ENCODE data around the gene CSRNP3.

Gene CSRNP3, protein sequence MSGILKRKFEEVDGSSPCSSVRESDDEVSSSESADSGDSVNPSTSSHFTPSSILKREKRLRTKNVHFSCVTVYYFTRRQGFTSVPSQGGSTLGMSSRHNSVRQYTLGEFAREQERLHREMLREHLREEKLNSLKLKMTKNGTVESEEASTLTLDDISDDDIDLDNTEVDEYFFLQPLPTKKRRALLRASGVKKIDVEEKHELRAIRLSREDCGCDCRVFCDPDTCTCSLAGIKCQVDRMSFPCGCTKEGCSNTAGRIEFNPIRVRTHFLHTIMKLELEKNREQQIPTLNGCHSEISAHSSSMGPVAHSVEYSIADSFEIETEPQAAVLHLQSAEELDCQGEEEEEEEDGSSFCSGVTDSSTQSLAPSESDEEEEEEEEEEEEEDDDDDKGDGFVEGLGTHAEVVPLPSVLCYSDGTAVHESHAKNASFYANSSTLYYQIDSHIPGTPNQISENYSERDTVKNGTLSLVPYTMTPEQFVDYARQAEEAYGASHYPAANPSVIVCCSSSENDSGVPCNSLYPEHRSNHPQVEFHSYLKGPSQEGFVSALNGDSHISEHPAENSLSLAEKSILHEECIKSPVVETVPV

GRCh38 chr2:165469417-165469816, at the start of gene CSRNP3:
TSS of gene CSRNP3 (plus strand) at chr2:165469698. CDS start at chr2:165595066, 125,368 bp downstream.
- DNase-seq (ENCODE audit: low read depth), result no peak

GRCh38 chr2:165420231-165420630, 49.3 kb upstream of the CSRNP3 start:
- no peak for DNase-seq (ENCODE audit: low read depth)

- DNase-seq (ENCODE audit: low read depth), result no peak
Observed at GRCh38 chr2:165423081-165423480, 46.4 kb upstream of the CSRNP3 start.

DNA sequence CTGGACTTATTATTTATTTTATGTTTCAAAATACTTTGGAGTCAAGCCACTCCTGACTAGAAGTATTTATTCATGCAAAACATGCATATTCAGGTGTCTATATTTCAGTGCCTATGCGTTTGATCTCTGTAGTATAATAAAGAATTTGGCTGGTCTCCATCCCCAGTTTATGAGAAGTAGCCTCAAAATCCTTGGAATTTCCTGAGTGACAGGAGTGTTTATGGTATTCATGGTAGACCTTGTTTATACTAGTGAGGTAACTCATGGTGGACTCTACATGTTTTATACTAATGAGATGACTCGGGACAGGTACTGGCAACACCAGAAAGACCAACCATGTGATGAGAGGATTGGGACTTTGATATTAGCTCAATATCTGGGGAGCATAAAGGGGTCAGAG, 43.9 kb upstream of the CSRNP3 start:
- no peak for DNase-seq (ENCODE audit: low read depth)

DNA sequence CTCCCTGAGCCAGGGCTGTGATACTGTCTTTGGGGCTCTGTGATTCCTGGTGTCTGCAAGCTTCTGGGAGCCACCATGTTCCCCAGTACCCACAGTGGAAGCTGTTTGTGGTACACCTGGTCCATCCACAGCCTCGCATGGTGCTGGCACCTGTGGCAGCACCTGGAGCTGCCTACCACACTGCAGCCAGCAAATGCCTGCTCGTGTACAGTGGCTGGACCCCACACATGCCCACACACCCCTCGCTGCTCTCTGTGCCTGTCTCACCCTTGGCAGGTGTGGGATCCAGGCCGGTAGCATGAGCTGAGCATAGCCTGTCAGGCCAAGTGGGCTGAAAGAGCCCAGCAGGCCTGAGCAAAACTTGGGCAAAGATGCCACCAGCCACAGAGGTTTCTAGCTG, 41.8 kb upstream of the CSRNP3 start:
- no peak for DNase-seq (ENCODE audit: low read depth)

DNA sequence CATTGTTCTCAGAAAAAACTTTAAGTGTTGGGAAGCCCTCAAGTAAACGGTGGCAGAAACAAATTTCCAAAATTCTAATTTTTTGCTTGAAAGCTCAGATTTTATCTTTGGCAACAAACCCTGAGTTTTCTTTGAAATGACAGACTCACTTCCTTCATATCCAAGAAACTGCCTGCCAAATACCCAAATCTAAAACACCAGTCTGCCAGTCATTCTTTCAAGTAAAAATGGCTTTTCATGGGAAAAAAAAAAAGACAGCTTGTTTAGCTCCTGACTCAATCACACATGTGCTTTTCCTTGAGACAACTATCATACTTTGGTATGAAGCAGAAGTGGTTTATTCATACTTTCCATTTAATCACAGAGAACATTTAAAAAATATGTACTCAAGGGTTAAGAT, 40.6 kb upstream of the CSRNP3 start:
- no peak for DNase-seq (ENCODE audit: low read depth)

- DNase-seq (ENCODE audit: low read depth), result no peak
Observed at GRCh38 chr2:165431014-165431413, 38.5 kb upstream of the CSRNP3 start.

DNA sequence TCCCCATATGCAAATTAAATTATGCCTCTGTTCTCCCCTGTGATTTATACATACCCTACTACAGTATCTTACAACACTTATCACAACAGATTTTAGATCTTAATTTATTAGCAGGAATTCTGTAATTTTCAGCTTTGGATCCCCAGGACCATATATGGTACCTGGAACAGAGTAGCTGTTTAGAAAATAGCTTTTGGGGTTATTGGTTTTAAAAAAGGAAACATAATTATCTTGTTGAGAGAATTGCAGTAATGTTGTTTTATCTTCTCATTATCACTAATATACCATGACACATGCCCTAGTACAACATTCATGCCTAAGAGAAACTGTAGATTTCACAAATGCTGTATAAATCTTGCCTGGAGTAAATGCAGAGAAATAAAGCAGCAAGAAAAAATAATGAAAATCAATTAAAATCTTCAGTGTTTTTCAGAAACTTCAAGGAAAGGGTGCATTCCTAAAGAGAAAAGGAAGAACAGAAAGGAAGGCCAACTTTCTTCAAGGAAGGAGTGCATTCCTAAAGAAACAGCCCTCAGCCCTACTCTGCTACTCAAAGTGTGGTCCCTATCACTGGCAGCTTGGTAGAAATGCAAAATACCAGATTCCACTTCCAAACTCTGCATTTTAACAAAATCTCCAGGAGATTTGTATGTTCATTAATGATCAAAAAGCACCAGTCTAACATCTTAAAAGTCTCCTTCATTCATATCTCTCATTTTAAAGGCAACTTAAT, 37.1 kb upstream of the CSRNP3 start:
- DNase-seq (ENCODE audit: low read depth), result no peak

GRCh38 chr2:165434865-165435496, 34.5 kb upstream of the CSRNP3 start:
- no peak for DNase-seq (ENCODE audit: low read depth)

DNA sequence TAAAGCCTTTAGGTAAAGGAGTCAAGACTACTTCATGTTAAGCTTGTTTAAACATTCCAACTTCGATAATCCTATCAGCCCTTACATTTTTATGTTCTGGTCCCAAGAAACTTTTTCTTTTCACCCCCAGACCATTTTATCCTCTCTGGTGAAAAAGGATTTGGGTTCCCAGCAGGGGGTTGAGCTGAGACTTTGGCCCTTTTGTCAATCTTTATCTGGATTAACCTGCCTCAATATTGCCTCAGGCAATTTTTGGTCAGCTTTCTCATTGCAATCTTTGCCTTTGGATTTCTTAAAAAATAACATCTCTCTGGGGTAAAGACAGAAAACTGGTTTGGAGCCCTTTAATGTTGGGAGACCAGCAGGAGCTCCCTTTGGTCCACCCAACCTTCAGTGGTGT, 33.9 kb upstream of the CSRNP3 start:
- no peak for DNase-seq (ENCODE audit: low read depth)

GRCh38 chr2:165436559-165436958, 32.9 kb upstream of the CSRNP3 start:
- no peak for DNase-seq (ENCODE audit: low read depth)

GRCh38 chr2:165440367-165440766, 29.1 kb upstream of the CSRNP3 start:
- DNase-seq (ENCODE audit: low read depth), result no peak

- no peak for DNase-seq (ENCODE audit: low read depth)
Observed at GRCh38 chr2:165443511-165443910, 26.0 kb upstream of the CSRNP3 start.

- DNase-seq (ENCODE audit: low read depth), result no peak
Observed at GRCh38 chr2:165448406-165448805, 21.1 kb upstream of the CSRNP3 start.

DNA sequence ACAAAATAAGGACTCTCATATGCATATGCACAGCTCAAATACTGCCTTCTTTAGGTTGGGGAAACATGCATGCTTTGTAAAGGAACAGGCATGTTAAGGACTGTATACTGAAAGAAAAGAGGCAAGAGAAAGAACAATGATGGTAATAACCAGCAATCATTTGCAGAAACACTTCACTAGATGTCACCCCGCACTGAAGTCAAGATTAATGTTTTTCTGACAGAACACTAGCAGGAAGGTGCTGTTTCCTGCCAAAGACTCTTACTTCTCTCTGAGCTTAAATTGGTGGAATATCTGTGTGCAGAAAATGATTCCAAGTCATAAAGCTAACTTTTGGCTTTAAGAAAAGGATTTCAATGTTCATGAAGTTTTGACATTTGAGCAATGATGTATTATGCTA, 19.3 kb upstream of the CSRNP3 start:
- DNase-seq (ENCODE audit: low read depth), result no peak

- no peak for DNase-seq (ENCODE audit: low read depth)
Observed at GRCh38 chr2:165452327-165452726, 17.2 kb upstream of the CSRNP3 start.

DNA sequence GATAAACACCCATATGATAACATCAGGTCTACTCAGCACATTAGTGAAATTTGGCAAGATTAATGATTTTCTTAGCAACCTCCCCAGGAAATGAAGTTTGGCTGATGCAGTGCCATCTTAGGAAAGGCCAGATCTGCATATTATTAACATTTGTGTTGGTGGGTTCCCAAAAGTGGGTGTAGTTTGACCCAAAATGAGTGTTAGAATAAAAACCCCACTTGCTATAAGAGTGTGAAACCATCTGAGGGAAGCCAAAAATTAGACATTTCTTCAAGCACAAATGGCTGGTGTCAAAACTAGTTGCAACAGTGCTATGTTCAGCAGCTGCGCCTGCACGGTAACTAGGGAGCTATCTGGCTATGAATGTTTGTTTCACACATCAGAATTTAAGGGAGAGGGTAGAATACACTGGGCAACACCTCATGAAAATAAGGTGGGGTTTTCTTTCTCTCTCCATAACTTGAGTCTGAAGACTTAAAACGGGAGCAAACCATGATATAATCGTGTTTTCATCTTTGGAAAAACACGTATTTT, 15.9 kb upstream of the CSRNP3 start:
- DNase-seq (ENCODE audit: low read depth), result no peak

DNA sequence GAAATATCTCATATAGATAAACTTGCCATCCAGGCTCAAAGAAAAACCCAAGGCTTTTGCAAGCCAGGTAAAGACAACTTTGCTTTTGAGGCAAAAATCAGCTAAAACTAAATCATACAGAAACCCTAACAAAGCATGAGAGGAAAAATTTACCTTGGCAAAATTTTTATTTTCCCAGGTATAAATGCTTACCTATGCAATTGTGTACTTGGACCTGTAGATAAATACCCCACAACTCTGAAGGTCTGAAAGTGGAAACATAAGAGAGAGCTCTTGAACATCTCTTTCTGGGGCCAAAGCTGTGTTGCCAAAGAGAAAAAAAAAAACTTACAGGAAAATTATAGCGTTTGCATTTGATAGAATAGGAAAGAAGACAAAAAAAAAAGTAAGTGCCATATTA, 14.6 kb upstream of the CSRNP3 start:
- no peak for DNase-seq (ENCODE audit: low read depth)

GRCh38 chr2:165456027-165456426, 13.5 kb upstream of the CSRNP3 start:
- DNase-seq (ENCODE audit: low read depth), result no peak

DNA sequence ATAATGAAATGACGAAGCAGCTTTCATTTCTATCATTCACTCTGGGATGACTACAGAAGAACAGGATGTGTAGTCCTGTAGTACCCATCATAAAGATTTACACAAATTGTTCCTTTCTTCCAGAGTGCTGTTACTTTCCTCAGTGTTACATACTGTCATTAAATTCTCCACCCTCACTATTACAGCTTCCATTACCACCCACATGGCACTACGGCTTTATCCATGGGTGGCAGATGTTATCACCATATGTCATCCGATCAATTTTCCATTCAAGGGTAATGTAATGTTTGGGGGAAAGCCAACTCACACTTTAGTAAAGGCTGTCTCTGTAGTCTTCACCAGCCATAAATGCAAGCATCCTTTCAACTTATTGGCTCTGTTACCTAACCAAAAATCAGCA, 7.1 kb upstream of the CSRNP3 start:
- DNase-seq (ENCODE audit: low read depth), result no peak

DNA sequence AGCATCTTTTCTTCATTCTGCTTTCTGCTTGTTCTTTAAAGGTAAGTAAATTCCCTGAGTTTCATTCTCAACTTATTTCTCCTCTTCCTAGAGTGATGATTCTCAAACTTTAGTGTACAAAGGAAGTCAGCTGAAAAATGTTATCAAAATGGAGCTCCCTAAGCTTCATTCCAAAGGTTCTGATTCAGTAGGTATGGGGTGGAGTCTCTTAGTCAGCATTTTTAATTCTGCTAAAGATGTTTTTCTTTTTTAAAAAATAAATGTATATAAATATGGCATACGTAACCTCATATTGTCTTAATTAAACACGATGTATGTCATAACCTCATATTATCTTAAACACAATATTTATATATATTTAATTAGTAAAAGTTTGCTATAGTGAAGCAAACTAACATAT, 3.1 kb upstream of the CSRNP3 start:
- no peak for DNase-seq (ENCODE audit: low read depth)

DNA sequence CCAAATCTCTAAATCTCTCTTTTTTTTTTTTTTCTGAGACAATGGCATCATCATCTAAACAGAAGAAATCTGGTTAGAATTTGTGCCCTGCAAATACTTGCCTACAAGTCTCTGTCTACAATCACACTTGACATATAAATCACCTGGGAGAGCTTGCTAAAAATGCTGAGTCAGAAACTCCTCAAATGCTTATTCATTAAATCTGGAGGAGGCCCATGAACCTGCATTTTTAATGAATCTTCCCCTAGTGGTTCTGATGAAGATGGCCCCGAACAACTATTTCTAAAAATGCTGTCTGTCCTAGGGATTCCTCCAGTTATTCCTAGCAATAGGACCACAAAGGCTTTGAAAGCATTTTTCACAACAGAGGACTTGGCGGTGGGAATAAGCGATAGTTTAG, 1.6 kb upstream of the CSRNP3 start:
- DNase-seq (ENCODE audit: low read depth), result no peak
